A549 (cell line): ENCODE data around the gene ISCU. TPM values are rescaled to one million over a fixed set of nuclear protein-coding genes. Genes with fewer than 3 reads are reported as not detected.

Experiments used
- ATAC-seq, 2 experiments: fragments of 200-7000 bp in 1 of 2; fragments of >200 bp in 1 of 2; cut with Nextera tagmentation in 1 of 2; cut with Tn5 transposase in 1 of 2; 3 replicates each; pipeline versions ENCODE4 v1.8.0 to v1.9.1; 2018 to 2020; ENCODE audit warnings: mild to moderate bottlenecking in 1 of 2, moderate library complexity in 1 of 2
- CTCF ChIA-PET: fragments of 300-600 bp; sonication (Branson Sonifier 250); formaldehyde crosslinking; extraction: SDS; loops from one replicate; lab custom pipeline; 2021; ENCODE audit warnings: antibody characterized with exemption, inconsistent platforms; lab: Yijun Ruan, JAX
- POLR2A ChIA-PET: fragments of 350-600 bp; formaldehyde crosslinking; extraction: SDS; loops from one replicate; lab custom pipeline; 2021; ENCODE audit warnings: antibody characterized with exemption, inconsistent platforms; lab: Yijun Ruan, JAX
- DNase-seq, 2 experiments: peaks; one replicate each; pipeline versions ENCODE4 v3.0.0 to v3.0.0-alpha.2; 2011 to 2016; ENCODE audit warnings: low read depth in 1 of 2, low spot score in 1 of 2
- FAIRE-seq: peaks from 2 replicates; lab custom pipeline; 2011; peaks lifted over from hg19 to GRCh38; lab: Jason Lieb, UNC
- H3K27ac ChIP-seq, 2 experiments: fragments of >200 bp; sonication (Bioruptor Twin); formaldehyde crosslinking; 3 replicates each; pipeline ENCODE4 v1.5.1; 2016 to 2017
- H3K4me1 ChIP-seq: fragments of >200 bp; sonication (Bioruptor Twin); formaldehyde crosslinking; 3 replicates; pipeline ENCODE4 v1.6.1; 2016
- H3K4me2 ChIP-seq: fragments of >200 bp; sonication (Bioruptor Twin); formaldehyde crosslinking; 3 replicates; pipeline ENCODE4 v1.6.1; 2016
- H3K4me3 ChIP-seq: fragments of >200 bp; sonication (Bioruptor Twin); formaldehyde crosslinking; 3 replicates; pipeline ENCODE4 v1.5.1; 2016
- H3K9me3 ChIP-seq: fragments of >200 bp; sonication (Bioruptor Twin); formaldehyde crosslinking; 3 replicates; pipeline ENCODE4 v1.6.1; 2016
- ATOH8 ChIP-seq: fragments of 250-450 bp; sonication (Bioruptor Pico); IDR thresholded peaks from 2 replicates; pipeline ENCODE4 v1.5.0; 2020; ENCODE audit warnings: low read depth, mild to moderate bottlenecking, moderate library complexity
- BCL3 ChIP-seq: fragments of >200 bp; sonication (Bioruptor Twin); formaldehyde crosslinking; IDR thresholded peaks from 3 replicates; pipeline ENCODE4 v1.6.1; 2016
- CBX2 ChIP-seq: fragments of 200-600 bp; sonication (generic); IDR thresholded peaks from 2 replicates; pipeline ENCODE4 v1.6.1; 2016; ENCODE audit warnings: low read depth, mild to moderate bottlenecking, borderline replicate concordance
- CBX8 ChIP-seq: fragments of 200-600 bp; sonication (generic); IDR thresholded peaks from 2 replicates; pipeline ENCODE4 v1.6.1; 2016
- CEBPB ChIP-seq, 2 experiments: fragments of >200 bp in 1 of 2; sonication (Bioruptor Twin) in 1 of 2; formaldehyde crosslinking in 1 of 2; IDR thresholded peaks; 2 replicates each; pipeline ENCODE4 v1.6.1; 2012 to 2016
- CHD2 ChIP-seq: fragments of 150-350 bp; IDR thresholded peaks from 2 replicates; pipeline ENCODE4 v1.6.1; 2014; ENCODE audit warnings: low read length; ENCODE audit not compliant: partially characterized antibody
- EHF ChIP-seq: fragments of 250-450 bp; sonication (Bioruptor Pico); IDR thresholded peaks from 2 replicates; pipeline ENCODE4 v1.5.0; 2020; ENCODE audit warnings: mild to moderate bottlenecking
- EHMT2 ChIP-seq: fragments of 200-600 bp; sonication (generic); IDR thresholded peaks from 2 replicates; pipeline ENCODE4 v1.6.1; 2016; ENCODE audit warnings: antibody characterized with exemption, low read depth, mild to moderate bottlenecking, moderate library complexity
- HDAC2 ChIP-seq: fragments of 200-600 bp; sonication (generic); IDR thresholded peaks from 2 replicates; pipeline ENCODE4 v1.6.1; 2016
- HES2 ChIP-seq: fragments of >200 bp; sonication (Bioruptor Twin); formaldehyde crosslinking; IDR thresholded peaks from 2 replicates; pipeline ENCODE4 v1.6.1; 2016
- HEYL ChIP-seq: fragments of 250-450 bp; sonication (Bioruptor Pico); IDR thresholded peaks from 2 replicates; pipeline ENCODE4 v1.8.0; 2021; ENCODE audit warnings: mild to moderate bottlenecking, moderate library complexity
- HMGXB4 ChIP-seq: fragments of 250-450 bp; sonication (Bioruptor Pico); IDR thresholded peaks from 2 replicates; pipeline ENCODE4 v1.5.0; 2021; ENCODE audit warnings: mild to moderate bottlenecking, moderate library complexity, borderline replicate concordance
- HOXA7 ChIP-seq: fragments of 250-450 bp; sonication (Bioruptor Pico); IDR thresholded peaks from 2 replicates; pipeline ENCODE4 v1.5.0; 2020; ENCODE audit warnings: mild to moderate bottlenecking, moderate library complexity
- JUN ChIP-seq, 2 experiments: fragments of >200 bp; sonication (Bioruptor Twin); formaldehyde crosslinking; IDR thresholded peaks; 2 replicates in 1 of 2; 3 replicates in 1 of 2; pipeline ENCODE4 v1.6.1; 2016 to 2017
- JUNB ChIP-seq: fragments of >200 bp; sonication (Bioruptor Twin); formaldehyde crosslinking; IDR thresholded peaks from 2 replicates; pipeline ENCODE4 v1.6.1; 2016
- MAZ ChIP-seq: fragments of 150-350 bp; IDR thresholded peaks from 2 replicates; pipeline ENCODE4 v1.6.1; 2014; ENCODE audit warnings: antibody characterized with exemption, low read depth, low read length, borderline replicate concordance
- PBX3 ChIP-seq: IDR thresholded peaks from 2 replicates; pipeline ENCODE4 v1.6.1; 2012
- PHF8 ChIP-seq: fragments of 200-600 bp; sonication (generic); IDR thresholded peaks from 2 replicates; pipeline ENCODE4 v1.6.1; 2016; ENCODE audit warnings: low read depth, mild to moderate bottlenecking, antibody characterized with exemption, moderate library complexity, borderline replicate concordance
- RAD21 ChIP-seq, 2 experiments: fragments of >200 bp in 1 of 2; sonication (Bioruptor Twin) in 1 of 2; formaldehyde crosslinking in 1 of 2; IDR thresholded peaks in 1 of 2; conservative IDR thresholded peaks in 1 of 2; 2 replicates in 1 of 2; 3 replicates in 1 of 2; pipeline ENCODE4 v1.6.1; 2012 to 2018; ENCODE audit warnings: inconsistent platforms in 1 of 2
- RARB ChIP-seq: fragments of 250-450 bp; sonication (Bioruptor Pico); IDR thresholded peaks from 2 replicates; pipeline ENCODE4 v1.8.0; 2021; ENCODE audit warnings: mild to moderate bottlenecking, moderate library complexity
- RCOR1 ChIP-seq: fragments of 150-350 bp; IDR thresholded peaks from 2 replicates; pipeline ENCODE4 v1.6.1; 2014; ENCODE audit warnings: antibody characterized with exemption, low read length, low read depth
- RNF2 ChIP-seq: fragments of 200-600 bp; sonication (generic); IDR thresholded peaks from 2 replicates; pipeline ENCODE4 v1.6.1; 2016; ENCODE audit warnings: low read depth, mild to moderate bottlenecking, antibody characterized with exemption, moderate library complexity, borderline replicate concordance
- SMC3 ChIP-seq: fragments of >200 bp; sonication (Bioruptor Twin); formaldehyde crosslinking; IDR thresholded peaks from 3 replicates; pipeline ENCODE4 v1.6.1; 2018; ENCODE audit warnings: inconsistent platforms
- TFCP2L1 ChIP-seq: fragments of 250-450 bp; sonication (Bioruptor Pico); IDR thresholded peaks from 2 replicates; pipeline ENCODE4 v1.5.0; 2021; ENCODE audit warnings: mild to moderate bottlenecking
- ZC3H11A ChIP-seq: fragments of 450-650 bp; IDR thresholded peaks from 2 replicates; pipeline ENCODE4 v1.6.1; 2014; ENCODE audit warnings: antibody characterized with exemption, mild to moderate bottlenecking
- ZSCAN20 ChIP-seq: fragments of 250-450 bp; sonication (Bioruptor Pico); IDR thresholded peaks from 2 replicates; pipeline ENCODE4 v1.8.0; 2022; ENCODE audit warnings: mild to moderate bottlenecking, moderate library complexity
- WGBS: methylation state at CpG from one replicate; pipeline ENCODE4 v1.1.6; 2017; ENCODE audit errors: missing lambda C conversion rate; 5-methylcytosine and 5-hydroxymethylcytosine counted together
- polyA plus RNA-seq, 4 experiments: library from polyadenylated mRNA; depleted of rRNA in 3 of 4; stranded (reverse); fragments of >200 nt; fragmentation: RNase III in 1 of 4; extraction: RNeasy Plus Mini Kit Qiagen cat#74134 plus additional on column Dnase treatment in 1 of 4; gene quantifications; 2 replicates in 3 of 4; 3 replicates in 1 of 4; pipeline ENCODE4 v1.2.3, GENCODE V29; 2011 to 2017

The ISCU gene
- polyA plus RNA-seq, 2 of the 4 experiments (the other 2 are of a cell fraction), result 97.5 to 174 TPM

- POLR2A ChIA-PET, result no interaction called here
- DNase-seq, result no peak
- TF ChIP-seq RNF2 (no peak), ATOH8 (no peak), TFCP2L1 (CRISPR knock-in tag) (no peak), RARB (no peak), HOXA7 (CRISPR knock-in tag) (no peak), ZSCAN20 (CRISPR knock-in tag) (no peak), SMC3 (no peak), HDAC2 (no peak), JUN (IDR thresholded peaks at IDR 0.05) (no peak), CBX8 (no peak), EHMT2 (no peak), HES2 (no peak), HEYL (CRISPR knock-in tag) (no peak)
- CTCF ChIA-PET, result interaction anchor here (2.2 to 3.0 kb wide), 2 partner anchors 12 to 70 kb away, joined by 10 to 12 read pairs; no protein-coding TSS in a partner anchor
- WGBS, result 90% methylated on average over 9 of the region's 9 CpGs
- Histone ChIP-seq H3K4me3 (no peak overlapping the region), H3K4me2 (no peak overlapping the region), H3K27ac (no peak overlapping the region), H3K9me3 (no peaks in the 10 kb centered on the region), H3K4me1 (no peaks in the 10 kb centered on the region)
- no peak for FAIRE-seq
- no peak for ATAC-seq
These were observed 14.7 kb upstream of the ISCU start for GRCh38 chr12:108547686-108548085.

GRCh38 chr12:108548954-108549521, 13.4 kb upstream of the ISCU start:
- ChIA-PET CTCF (interaction anchor here (1.0 to 3.0 kb wide), 4 partner anchors 10 to 69 kb away, joined by 3 to 12 read pairs (median 10); no protein-coding TSS in a partner anchor), POLR2A (no interaction called here)
- H3K9me3 ChIP-seq, result no peaks in the 10 kb centered on the region
- ATAC-seq (no peak), FAIRE-seq (no peak), DNase-seq (no peak)
- TF ChIP-seq CBX2, result no peak
- TF ChIP-seq SMC3, result no peak
- TF ChIP-seq EHMT2, result no peak
- TF ChIP-seq PBX3, result no peak
- TF ChIP-seq BCL3, result no peak
- TF ChIP-seq CHD2, result no peak
- no peak for TF ChIP-seq HOXA7 (CRISPR knock-in tag)
- no peak for TF ChIP-seq RAD21 (conservative IDR thresholded peaks at IDR 0.05 in 1 of 2, IDR thresholded peaks at IDR 0.05 in 1 of 2)
- no peak for TF ChIP-seq RCOR1
- no peak for TF ChIP-seq HES2
- TF ChIP-seq PHF8, result no peak
- no peak overlapping the region for H3K4me3 ChIP-seq
- WGBS, result 75% methylated on average over 7 of the region's 7 CpGs
- no peak overlapping the region for H3K4me2 ChIP-seq
- no peak overlapping the region for H3K27ac ChIP-seq
- H3K4me1 ChIP-seq, result no peaks in the 10 kb centered on the region; the same call in 2 of the 3 replicates

- Histone ChIP-seq H3K4me2 (no peak overlapping the region), H3K4me1 (no peaks in the 10 kb centered on the region; the same call in 2 of the 3 replicates), H3K4me3 (no peak overlapping the region)
- ATAC-seq, result no peak
- TF ChIP-seq HMGXB4, result no peak
- no peak for TF ChIP-seq ZC3H11A
- TF ChIP-seq CEBPB (IDR thresholded peaks at IDR 0.05), result no peak
- no peak for TF ChIP-seq EHF (CRISPR knock-in tag)
- no peak for TF ChIP-seq TFCP2L1 (CRISPR knock-in tag)
- no peak for TF ChIP-seq MAZ
- no peak for TF ChIP-seq JUNB
- TF ChIP-seq, all 56 proteins: peak for 0
- no peak for DNase-seq
- Histone ChIP-seq H3K9me3 (no peaks in the 10 kb centered on the region), H3K27ac (no peak overlapping the region)
- whole genome bisulfite sequencing, result 88% methylated on average over 5 of the region's 5 CpGs
- no peak for FAIRE-seq
- ChIA-PET CTCF (no interaction called here), POLR2A (no interaction called here)
These were observed 10.9 kb upstream of the ISCU start for GRCh38 chr12:108551535-108551934.
